Esophagus muscularis mucosa (tissue), 4 donors: ENCODE results near the gene TRIM24. TPM values are rescaled to one million over a fixed set of nuclear protein-coding genes. Genes with fewer than 3 reads are reported as not detected.

Experiments used
- DNase-seq: peaks from one replicate; pipeline ENCODE4 v3.0.0-alpha.2; 2017; ENCODE audit errors: extremely low spot score
- H3K27ac ChIP-seq, 4 donors: fragments of 200-600 bp; sonication (generic); replicated peaks in 1 of 4; 1 replicate in 3 of 4; 2 replicates in 1 of 4; pipeline ENCODE4 v1.5.1; 2016 to 2019; ENCODE audit warnings: mild to moderate bottlenecking in 1 of 4
- H3K27me3 ChIP-seq, 4 donors: fragments of 200-600 bp; sonication (generic); one replicate each; pipeline versions ENCODE4 v1.5.1 to v1.6.0; 2016 to 2019
- H3K36me3 ChIP-seq, 4 donors: fragments of 200-600 bp; sonication (generic); one replicate each; pipeline ENCODE4 v1.5.1; 2016 to 2019
- H3K4me1 ChIP-seq, 4 donors: fragments of 200-600 bp; sonication (generic); one replicate each; pipeline ENCODE4 v1.5.1; 2016 to 2019
- H3K4me3 ChIP-seq, 4 donors: fragments of 200-600 bp; sonication (generic); 1 replicate in 2 of 4; 2 replicates in 2 of 4; pipeline ENCODE4 v1.5.1; 2016 to 2019; ENCODE audit warnings: mild to moderate bottlenecking in 4 of 4, moderate library complexity in 1 of 4
- H3K9me3 ChIP-seq, 4 donors: fragments of 200-600 bp; sonication (generic); 1 replicate in 3 of 4; 2 replicates in 1 of 4; pipeline ENCODE4 v1.5.1; 2016 to 2019
- CTCF ChIP-seq, 3 experiments: fragments of 200-600 bp in 2 of 3; fragments of 450-650 bp in 1 of 3; sonication (generic) in 2 of 3; IDR thresholded peaks; one replicate each; pipeline ENCODE4 v1.5.1; 2017 to 2019; ENCODE audit warnings: antibody characterized with exemption in 3 of 3, mild to moderate bottlenecking in 2 of 3, moderate library complexity in 1 of 3
- EP300 ChIP-seq: sonication (generic); formaldehyde crosslinking; IDR thresholded peaks from one replicate; pipeline ENCODE4 v1.6.1; 2017; ENCODE audit warnings: antibody characterized with exemption
- POLR2A ChIP-seq: fragments of 450-650 bp; IDR thresholded peaks from one replicate; pipeline ENCODE4 v1.6.1; 2017; ENCODE audit warnings: antibody characterized with exemption, moderate library complexity, mild to moderate bottlenecking, low read depth
- POLR2AphosphoS5 ChIP-seq, 2 donors: sonication (generic); formaldehyde crosslinking; IDR thresholded peaks; one replicate each; pipeline ENCODE4 v1.6.1; 2017; ENCODE audit warnings: antibody characterized with exemption in 2 of 2
- WGBS: methylation state at CpG from one replicate; pipeline ENCODE4 v1.1.5; 2018; 5-methylcytosine and 5-hydroxymethylcytosine counted together
- intact Hi-C: fragments of 100-400 bp; cut with DNase I; formaldehyde crosslinking; loops from one replicate; pipeline ENCODE4 v1.15.1; 2023
- total RNA-seq, 4 donors: library from RNA; depleted of rRNA; stranded (reverse); fragments of >200 nt; gene quantifications; one replicate each; pipeline versions ENCODE4 v1.1.0 to v1.2.1, GENCODE V29; 2016

Gene TRIM24
- total RNA-seq, 4 donors from 2014 or later, result 8.7 to 15.6 (median 13.1) TPM

- Histone ChIP-seq H3K36me3 (no peaks in the 10 kb centered on the region), H3K4me1 (no peaks in the 10 kb centered on the region), H3K27me3 (no peaks in the 10 kb centered on the region), H3K4me3 (no peak overlapping the region), H3K27ac (no peak overlapping the region), H3K9me3 (no peaks in the 10 kb centered on the region)
- TF ChIP-seq POLR2A, result no peak
- TF ChIP-seq EP300, result no peak
- TF ChIP-seq CTCF (IDR thresholded peaks at IDR 0.05), result no peak
- no peak for TF ChIP-seq POLR2AphosphoS5 (IDR thresholded peaks at IDR 0.05)
- no peak for DNase-seq
- intact Hi-C loops, result no loop called here
Observed at GRCh38 chr7:138618933-138619332, 158.9 kb downstream of the TRIM24 start.

GRCh38 chr7:138622841-138623240 is 162.8 kb downstream of the TRIM24 start:
- Histone ChIP-seq H3K36me3 (no peaks in the 10 kb centered on the region), H3K27me3 (no peaks in the 10 kb centered on the region), H3K4me3 (no peak overlapping the region), H3K9me3 (no peaks in the 10 kb centered on the region), H3K4me1 (no peaks in the 10 kb centered on the region), H3K27ac (no peak overlapping the region)
- WGBS, result 100% methylated on average over 1 of the region's 1 CpG
- intact Hi-C loops, result no loop called here
- no peak for DNase-seq
- no peak for TF ChIP-seq CTCF (IDR thresholded peaks at IDR 0.05)
- TF ChIP-seq POLR2AphosphoS5 (IDR thresholded peaks at IDR 0.05), result no peak
- no peak for TF ChIP-seq POLR2A
- no peak for TF ChIP-seq EP300

- Histone ChIP-seq H3K4me1 (no peaks in the 10 kb centered on the region), H3K4me3 (no peak overlapping the region), H3K9me3 (no peaks in the 10 kb centered on the region), H3K27ac (no peak overlapping the region), H3K36me3 (no peaks in the 10 kb centered on the region), H3K27me3 (no peaks in the 10 kb centered on the region)
- TF ChIP-seq EP300 (no peak), POLR2AphosphoS5 (IDR thresholded peaks at IDR 0.05) (no peak), CTCF (IDR thresholded peaks at IDR 0.05) (no peak), POLR2A (no peak)
- DNase-seq, result no peak
- intact Hi-C loops, result no loop called here
- WGBS, result 27% methylated on average over 3 of the region's 3 CpGs
Observed at GRCh38 chr7:138625084-138625848, 165.2 kb downstream of the TRIM24 start.

GRCh38 chr7:138625849-138626230 is 165.8 kb downstream of the TRIM24 start:
- Histone ChIP-seq H3K27ac (no peak overlapping the region), H3K4me3 (no peak overlapping the region), H3K9me3 (no peaks in the 10 kb centered on the region), H3K4me1 (no peaks in the 10 kb centered on the region), H3K27me3 (no peaks in the 10 kb centered on the region), H3K36me3 (no peaks in the 10 kb centered on the region)
- TF ChIP-seq POLR2A (no peak), POLR2AphosphoS5 (IDR thresholded peaks at IDR 0.05) (no peak), CTCF (IDR thresholded peaks at IDR 0.05) (no peak), EP300 (no peak)
- intact Hi-C loops, result no loop called here
- DNase-seq, result no peak
- 60% methylated on average over 5 of the region's 5 CpGs for WGBS

- Histone ChIP-seq H3K4me3 (no peak overlapping the region), H3K27ac (no peak overlapping the region), H3K9me3 (no peaks in the 10 kb centered on the region), H3K36me3 (no peaks in the 10 kb centered on the region), H3K27me3 (peaks cover 0 to 3% (median 0%) of the 10 kb centered on the region in 4 donors), H3K4me1 (no peaks in the 10 kb centered on the region)
- intact Hi-C loops, result no loop called here
- no peak for DNase-seq
- WGBS, result 56% methylated on average over 2 of the region's 2 CpGs
- TF ChIP-seq POLR2A, result no peak
- no peak for TF ChIP-seq POLR2AphosphoS5 (IDR thresholded peaks at IDR 0.05)
- no peak for TF ChIP-seq EP300
- no peak for TF ChIP-seq CTCF (IDR thresholded peaks at IDR 0.05)
Observed at GRCh38 chr7:138626846-138627245, 166.8 kb downstream of the TRIM24 start.
